HG02798 (cell line): ENCODE results near the gene TOR4A.

Experiments
- ATAC-seq: cut with Tn5 transposase; IDR thresholded peaks from one replicate; pipeline ENCODE4 v1.9.1; 2021; ENCODE audit warnings: mild to moderate bottlenecking; ENCODE audit not compliant: unreplicated experiment, poor library complexity

TOR4A gene

DNA sequence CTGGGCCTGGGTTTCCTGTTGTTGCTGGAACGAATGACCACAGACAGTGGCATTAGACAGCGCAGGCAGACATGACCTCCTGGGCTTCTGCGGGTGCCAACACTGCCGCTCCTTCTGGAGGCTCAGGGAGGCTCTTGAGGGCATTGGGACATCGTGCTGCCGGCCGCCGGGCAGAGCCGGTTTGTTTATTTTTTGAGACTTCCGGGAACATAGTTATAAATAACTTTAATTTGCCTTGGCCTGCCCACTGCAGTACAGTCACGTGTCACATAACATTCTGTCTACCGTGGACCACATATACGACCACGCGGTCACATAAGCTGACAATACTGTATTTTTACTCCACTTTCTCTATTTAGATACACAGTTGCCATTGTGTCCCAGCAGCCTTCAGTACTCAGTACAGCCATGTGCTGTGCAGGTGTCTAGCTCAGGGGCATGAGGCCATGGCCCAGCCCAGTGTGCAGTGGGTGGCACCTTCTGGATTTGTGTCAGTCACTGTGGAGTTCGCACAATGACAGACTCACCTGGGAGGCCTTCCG, 8.2 kb upstream of the TOR4A start:
- peak; percentile 38 for ATAC-seq

DNA sequence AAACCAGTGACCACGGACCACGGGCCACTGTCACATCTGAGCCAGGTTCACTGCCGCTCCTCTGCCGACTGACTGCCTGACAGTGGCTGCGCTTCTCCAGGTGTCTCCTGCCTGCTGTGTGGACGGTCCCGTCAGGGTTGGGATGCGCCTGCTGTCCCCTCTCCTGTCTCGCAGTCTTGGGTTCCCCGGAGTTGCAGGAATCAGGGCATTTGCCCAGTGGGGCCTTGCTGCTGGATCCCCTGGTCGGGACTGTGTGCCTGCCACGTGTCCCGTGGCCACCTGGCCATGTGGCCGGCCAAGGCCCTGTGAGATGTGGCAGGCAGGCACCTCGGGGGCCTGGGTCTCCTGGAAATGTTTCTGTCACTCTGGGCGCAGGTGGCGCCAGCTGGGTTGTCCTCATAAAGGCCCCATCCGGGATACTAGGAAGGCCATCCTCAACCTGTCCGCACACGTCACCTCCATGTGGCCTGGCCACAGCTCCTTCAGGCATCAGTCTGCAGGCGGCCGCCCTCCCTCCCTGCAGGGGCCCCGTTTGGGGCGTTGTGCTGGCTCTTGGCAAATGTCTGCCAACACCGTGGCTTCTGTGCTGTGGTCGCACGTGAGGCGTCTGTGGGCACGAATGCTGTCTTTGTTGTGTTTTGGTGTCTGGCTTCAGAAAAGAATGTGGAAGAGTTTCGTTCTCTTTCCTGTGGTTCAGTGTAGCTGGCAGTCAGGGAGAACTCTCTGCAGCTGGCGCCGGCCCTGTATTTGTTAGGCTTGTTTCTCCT, 6.4 kb upstream of the TOR4A start:
- no peak for ATAC-seq

DNA sequence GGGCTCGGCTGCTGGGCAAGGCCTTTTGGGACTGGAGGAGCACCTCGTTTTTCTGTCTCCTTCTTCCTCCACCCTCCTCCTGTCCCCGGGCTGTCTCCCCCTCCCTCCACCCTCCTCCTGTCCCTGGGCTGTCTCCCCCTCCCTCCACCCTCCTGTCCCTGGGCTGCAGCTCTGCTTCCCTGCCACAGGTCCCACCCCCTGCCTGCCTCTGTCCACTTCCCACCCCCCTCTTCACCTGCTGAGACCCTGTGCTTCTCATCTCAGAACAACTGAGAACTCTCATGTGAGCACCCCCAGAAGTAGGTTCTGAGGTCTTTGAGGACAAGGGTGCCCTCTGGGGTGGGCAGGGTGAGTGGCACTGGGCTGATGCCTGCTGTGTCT, 5.8 kb upstream of the TOR4A start:
- ATAC-seq: no peak

DNA sequence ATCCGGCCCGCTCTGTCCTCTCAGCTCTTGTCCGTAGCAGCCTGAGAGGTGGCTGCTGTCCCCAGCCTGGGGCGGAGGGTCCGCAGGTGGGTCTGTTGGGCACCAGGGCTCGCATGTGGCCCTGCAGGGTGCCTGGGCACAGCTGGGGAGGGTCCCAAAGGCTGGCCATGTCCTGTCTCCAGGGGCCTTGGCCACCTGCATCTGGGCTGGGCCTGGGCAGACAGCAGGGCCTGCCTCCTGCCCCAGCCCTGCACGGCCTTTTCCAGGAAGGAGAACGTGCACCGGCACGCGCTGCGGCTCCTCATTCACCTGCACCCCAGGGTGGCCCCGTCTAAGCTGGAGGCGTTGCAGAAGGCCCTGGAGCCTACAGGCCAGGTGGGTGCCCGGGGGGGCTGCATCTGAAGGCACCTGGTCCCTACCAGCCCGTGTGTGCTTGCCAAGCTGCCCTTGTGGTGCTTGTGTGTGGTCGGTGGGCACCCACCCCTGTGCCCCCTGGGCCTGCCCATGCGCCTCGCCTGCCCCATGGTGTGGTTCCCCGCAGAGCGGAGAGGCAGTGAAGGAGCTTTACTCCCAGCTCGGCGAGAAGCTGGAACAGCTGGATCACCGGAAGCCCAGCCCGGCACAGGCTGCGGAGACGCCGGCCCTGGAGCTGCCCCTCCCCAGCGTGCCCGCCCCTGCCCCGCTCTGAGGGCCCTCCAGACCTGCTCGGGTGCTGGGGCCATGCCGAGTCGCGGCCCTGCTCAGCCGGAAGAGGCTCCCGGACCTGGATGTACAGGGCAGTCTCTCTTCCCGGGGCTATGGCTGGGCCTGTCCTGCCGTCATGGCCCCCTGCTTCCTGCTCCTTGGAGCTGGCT, 5.1 kb upstream of the TOR4A start:
- no peak for ATAC-seq

DNA sequence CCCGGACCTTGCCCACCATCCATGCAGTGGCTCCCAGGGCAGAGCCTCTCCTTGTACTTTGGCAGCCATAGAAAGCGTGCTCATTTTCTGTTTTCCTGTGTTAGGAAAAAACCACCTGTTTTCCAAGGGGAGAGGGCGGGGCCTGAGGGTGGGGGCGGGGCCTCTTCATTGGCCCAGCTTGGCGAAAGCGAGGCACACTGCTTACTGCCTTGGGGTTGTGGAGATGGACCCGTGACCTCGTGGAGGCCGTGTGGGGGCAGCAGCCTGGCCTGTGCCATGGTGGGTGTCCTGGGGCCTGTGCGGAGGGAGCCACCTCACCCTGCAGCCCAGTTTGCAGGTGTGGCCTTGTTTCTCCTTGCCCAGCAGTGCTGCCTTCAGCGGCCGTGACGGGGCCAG, 4.4 kb upstream of the TOR4A start:
- no peak for ATAC-seq

DNA sequence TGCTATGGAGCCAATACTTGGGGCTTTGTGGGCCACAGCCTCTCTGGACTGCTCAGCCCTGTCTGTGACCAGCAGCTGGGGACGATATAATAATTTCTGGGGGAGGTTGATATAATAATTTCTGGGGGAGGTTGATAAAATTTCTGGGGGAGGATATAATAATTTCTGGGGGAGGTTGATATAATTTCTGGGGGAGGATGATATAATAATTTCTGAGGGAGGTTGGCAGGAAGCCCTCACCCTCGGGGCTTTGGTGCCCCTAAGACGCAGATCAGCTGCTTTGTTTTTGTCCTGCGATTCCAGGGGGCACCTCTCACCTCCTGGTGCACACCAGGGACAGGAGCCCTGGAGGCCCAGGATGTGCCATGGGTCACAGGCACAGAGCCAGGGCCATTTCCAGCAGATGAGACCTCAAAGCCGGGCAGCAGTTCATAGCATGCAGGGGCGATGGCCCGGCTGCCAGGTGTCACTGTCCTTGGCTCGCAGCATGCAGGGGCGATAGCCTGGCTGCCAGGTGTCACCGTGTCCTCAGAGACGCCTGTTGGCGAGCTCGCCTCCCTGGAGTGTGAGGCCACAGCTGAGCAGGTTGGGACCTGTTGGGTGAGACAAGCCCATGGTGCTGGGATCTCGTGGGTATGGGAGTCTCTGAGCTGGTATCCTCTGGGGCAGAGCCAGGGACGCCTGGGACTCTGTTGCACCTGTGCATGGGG, 3.8 kb upstream of the TOR4A start:
- ATAC-seq: no peak

DNA sequence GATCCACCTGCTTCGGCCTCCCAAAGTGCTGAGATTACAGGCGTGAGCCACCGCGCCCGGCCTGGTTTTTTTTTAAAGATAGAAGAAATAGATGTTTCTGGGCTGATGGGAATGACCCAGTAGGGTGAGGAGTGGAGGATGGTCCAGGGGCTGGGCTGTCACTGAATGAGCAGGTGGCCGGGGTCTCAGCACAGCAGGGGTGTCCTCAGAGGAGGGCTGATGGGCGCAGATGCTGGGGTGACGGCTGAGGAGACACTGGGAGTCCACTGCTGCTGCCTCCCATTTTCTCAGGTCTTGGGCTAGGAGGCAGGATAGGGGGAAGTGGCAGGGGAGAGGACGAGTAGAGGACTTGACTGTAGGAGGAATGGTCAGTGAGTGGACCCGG, 2.3 kb upstream of the TOR4A start:
- no peak for ATAC-seq

DNA sequence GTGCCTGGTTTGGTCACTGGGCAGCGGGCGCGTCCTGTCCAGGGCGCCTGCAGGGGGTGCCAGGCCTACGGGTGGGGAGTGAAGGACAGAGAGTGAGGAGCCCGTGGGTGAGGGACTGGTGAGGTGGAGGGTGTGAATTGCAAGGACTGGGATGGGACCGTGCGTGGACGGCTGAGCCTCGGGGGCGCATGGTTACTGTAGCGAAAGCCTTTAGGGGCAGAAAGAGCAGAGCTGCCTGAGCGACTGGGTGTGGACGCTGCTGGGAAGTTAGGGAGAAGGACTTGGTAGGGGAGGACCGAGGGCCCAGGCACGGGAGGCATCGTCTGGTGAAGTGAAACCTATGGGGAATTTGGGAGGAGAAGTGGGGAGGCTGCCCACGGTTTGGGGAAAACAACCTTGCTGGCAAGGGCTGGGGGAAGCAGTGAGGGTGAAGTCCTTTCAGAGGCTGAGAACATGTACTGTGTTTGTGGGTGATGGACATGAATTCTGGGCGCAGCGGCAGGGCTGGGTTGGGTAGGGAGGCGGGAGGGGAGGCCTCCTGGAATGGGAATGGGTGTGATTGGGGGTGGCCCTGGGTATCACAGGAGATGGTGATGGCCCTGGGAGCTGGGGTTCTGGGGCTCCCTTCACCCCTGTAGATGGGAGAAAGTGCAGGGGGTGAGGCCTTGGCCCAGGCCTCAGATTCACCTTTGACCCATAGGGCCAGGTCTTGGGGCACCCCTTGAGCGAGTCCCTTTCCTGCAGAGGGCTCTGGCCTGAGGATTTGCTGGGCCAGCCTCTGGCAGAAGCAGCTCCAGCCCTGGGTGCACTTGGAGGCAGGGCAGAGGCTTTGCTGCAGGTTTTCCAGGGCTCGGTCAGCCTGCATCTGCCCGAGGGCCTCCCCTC, 1.7 kb upstream of the TOR4A start:
- no peak for ATAC-seq

DNA sequence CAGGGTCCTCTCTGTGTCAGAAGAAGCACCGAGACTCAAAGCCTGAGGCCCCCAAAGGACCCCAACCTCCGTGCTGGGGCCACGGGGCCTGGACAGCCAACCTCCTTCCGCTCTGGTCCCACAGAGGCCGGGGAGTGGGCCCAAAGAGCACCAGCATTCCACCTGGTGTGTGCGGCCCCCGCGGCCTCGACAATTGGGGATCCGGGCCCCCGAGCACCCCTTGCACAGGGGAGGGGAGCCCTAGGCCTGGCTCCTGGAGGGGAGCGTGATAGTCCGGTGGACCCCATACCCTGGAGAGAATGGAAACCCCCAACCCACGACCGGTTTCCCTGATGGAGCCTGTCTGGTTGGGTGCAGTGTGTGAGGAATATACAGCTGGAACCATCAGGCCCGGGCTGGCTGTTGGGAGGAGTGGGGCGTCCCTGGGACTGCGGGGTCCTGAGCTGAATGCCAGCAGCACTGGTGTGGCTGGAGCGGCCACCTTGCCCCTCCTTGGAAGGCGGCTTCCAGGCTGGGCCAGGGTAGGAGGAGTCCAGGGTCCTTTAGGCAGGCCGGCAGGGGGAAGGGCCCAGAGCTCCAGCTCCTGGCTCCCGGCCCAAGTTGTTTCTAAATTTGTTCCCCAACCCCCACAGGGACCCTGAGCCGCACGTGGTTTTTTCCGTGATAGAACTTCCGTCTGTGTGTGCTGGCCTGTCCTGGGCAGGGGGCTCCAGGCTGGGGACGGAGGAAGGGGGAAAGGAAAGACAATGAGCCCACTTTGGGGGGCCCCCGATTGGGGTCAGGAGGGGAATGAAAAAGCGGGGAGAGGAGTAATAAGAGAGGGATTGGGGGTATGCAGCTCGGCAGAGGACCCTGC, 825 bp upstream of the TOR4A start:
- no peak for ATAC-seq

DNA sequence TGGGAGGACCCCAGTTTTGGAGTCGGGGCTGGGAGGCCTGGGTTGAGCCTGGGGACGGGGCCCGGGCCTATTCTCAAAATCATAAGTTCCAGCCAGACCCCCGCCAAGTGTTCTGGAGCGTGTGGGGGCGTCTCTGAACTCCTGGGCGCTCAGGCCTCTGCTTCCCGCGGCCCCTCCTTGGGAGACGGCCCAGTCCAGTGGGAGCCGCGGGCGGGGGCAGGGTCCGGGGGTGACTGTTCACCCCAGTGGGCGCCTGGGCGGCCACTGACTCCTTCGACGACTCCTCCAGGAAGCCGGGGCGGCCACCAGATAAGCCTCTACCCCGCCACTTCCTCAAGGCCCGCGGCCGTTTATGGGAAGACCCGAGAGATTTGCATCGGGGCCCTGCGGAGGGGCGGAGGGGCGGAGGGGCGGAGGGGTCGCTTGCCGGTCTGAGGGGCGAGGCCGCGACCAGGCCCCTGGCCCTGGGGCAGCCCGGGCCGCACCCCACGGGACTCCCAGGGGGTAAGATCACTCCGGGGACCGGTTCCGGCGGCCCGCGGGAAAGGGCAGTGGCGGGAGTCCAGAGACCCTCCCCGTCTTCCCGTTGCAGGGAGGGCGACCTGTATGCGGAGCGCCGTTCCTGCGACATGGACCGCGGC, 655 bp downstream of the TOR4A start:
- ATAC-seq: no peak

DNA sequence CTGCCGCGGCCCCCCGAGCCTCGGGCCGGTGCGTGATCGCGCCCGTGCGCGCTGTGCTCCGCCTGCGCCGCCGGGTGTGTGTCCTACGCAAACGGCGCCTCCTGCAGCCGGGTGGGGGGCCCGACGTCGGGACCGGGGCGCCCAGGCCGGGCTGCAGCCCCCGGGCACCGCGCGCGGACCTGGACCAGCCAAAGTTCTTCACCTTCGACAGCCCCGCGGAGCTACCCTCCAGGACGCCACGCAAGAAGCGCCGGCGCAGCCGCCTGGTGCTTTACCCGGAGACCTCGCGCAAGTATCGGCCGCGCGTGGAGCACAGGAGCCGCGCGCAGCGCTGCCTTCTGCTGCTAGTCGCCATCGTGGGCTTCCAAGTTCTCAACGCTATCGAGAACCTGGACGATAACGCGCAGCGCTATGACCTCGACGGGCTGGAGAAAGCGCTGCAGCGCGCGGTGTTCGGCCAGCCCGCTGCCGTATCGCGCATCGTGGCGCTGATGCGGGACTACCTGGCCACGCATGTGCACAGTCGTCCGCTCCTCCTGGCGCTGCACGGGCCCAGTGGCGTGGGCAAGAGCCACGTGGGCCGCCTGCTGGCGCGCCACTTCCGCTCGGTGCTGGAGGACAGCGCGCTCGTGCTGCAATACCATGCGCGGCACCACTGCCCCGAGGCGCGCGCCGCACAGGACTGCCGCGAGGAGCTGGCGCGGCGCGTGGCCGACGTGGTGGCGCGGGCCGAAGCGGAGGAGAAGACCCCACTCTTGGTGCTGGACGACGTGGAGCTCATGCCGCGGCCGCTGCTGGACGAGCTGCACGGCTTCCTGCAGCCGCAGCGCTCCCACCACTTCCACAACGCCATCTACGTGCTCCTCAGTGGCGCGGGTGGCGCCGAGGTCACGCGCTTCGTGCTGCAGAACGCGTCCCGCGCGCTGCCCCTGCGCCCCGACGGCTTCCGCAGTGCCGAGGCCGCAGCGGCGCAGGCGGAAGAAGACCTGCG, 1.5 kb downstream of the TOR4A start:
- ATAC-seq: no peak

DNA sequence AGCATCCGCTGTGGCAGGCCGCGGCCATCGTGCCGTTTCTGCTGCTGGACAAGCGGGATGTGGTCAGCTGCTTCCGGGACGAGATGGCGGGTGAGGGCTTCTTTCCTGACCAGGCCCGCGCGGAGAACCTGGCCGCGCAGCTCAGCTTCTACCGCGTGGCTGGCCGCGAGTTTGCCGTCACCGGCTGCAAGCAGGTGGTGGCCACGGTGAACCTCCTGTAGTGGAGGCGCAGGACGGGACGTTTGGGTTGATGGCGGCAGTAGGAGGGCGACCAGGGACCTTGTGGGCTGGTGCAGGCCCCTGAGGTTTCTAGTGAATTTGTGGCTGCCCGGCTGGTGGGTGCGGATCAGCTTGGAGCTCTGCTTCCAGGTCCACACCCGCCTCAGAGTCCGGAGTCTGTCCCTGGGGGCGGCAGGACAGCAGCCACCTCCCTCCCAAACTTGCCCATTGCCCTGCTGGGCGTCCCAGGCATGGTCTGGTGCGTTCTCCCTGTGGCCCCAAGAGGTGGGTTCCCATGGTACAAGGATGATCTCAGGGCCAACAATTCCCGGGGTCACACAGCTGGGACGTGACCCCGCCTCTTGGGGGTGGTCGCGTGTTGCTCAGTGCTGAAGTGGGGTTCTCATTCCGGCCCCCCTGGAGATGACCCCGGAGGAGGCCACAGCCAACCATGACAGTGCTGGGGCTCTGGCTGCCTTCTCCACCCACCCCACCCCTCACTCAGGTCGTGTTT, 2.4 kb downstream of the TOR4A start:
- ATAC-seq: no peak

DNA sequence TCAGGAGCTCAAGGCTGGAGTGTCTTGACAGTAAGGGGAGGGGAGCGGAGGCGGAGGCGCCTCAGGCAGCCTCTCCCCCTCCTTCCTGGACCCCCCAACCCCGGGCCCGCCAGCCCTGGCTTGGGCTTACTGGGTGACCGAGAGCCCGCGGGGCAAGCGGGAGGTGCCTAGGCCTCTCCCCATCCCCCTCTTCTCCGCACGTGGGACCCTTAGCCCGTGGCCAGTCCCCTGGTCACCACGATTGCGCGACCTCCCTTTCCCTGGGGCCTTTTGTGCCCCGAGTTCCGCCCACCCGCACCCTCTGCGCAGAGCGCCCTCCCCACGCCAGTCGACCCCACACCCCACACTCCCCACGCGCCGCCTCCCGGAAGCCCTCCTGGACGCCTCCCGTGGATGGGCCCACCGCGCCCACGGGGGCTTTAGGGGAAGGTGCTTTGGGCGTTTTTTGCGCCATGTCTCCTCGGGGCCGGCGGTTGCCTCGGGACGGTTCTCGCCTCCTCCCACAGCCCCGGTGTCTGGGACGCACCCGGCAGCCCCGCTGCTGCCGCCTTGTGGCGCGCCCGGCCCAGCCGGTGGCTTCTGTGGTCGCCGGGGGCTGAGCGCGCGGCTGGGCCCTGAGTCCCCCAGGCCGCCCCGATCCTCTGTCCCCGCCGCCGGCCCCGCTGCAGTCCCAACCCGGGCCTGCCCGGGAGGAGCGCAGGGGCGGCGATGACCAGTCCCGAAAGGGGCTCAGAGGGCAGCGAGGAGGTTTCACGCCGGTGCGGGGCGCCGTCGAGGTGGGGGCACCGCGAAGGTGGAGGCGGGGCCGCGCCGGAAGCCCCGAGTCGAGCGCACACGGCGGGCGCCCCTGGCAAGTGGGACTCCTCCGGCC, 3.2 kb downstream of the TOR4A start:
- ATAC-seq: no peak

DNA sequence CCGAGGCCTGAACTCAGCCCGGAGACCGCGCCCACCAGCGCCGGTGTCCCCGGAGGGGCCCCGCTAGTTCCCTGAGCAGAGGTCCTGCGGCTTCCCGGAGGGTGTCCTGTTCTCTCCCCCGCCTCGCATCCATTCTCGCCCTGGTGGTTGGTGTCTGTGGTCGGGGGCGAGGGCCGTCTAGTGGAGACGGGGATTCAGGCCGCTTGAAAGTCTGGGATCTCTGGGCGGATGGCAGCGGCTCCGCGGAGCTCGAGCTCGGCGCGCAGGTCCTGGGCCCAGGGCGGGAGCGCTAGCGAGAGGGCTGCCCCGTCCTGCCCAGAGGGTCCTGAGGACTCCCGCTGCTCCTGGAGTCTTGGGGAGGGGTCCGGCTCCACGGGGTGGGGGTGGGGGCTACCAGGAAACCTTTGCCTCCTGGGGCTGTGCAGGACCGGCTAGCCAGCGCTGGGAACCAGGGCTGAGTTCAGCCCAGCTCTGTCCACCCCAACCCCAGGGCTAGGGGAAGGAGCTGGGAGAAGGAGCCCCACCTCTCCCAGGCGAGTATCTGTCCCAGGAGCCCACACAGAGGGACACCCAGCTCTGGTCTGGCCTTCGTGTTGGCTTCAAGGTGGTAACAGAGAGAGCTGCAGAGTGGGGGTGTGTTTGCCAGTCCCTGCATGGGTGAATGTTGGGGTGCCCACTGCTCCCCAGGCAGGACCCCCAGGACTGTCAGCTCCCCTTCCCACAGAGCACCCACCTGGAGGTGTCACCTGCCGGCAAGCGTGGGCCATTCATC, 4.0 kb downstream of the TOR4A start:
- ATAC-seq: no peak

DNA sequence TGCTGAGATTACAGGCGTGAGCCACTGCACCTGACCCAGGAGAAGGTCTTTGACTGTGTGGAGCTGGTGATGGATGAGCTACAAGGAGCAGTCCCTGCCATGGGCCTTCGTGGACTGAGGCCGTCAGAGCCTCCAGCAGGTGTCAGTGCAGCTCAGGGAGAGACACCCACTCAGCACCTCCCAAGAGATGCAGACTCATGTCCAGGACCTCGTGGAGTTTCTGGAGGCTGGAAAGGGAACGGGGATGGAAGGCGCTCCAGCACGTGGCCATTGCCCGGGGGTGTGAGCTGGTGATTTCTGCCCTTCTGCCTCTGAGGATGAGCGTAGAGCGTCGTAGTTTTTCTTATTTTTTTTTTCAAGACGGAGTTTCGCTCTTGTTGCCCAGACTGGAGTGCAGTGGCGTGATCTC, 9.5 kb downstream of the TOR4A start:
- no peak for ATAC-seq
